NCI-H2196 treated with DMSO at 0.1 percent for 48 hours (cell line): Measurements from ENCODE around the gene MYOF.
"Not testable (repeated sequence)": the region's sequence is repeated elsewhere in the genome, so short reads cannot be mapped to it uniquely, and the experiment has no call there.

ENCODE experiments used
- DNase-seq: peaks from one replicate; lab custom pipeline; 2025; ENCODE audit not compliant: unreplicated experiment; lab: John Stamatoyannopoulos, UW

The MYOF gene

DNA sequence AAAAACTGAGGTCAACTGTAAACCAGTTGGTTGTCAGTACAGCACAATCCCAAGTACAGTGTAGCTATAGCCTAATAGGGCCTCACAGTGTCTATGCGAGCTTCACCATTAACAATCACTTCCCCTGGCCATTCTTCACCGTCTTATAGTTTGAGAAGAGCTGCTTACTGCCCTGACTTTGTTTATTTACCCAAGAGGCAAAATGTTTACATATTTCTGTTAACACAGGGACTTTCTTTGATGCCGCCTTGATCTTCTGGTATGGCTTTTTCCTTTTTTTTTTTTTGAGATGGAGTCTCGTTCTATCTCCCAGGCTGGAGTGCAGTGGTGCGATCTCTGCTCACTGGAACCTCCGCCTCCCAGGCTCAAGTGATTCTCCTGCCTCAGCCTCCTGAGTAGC, 3.3 kb downstream of the MYOF start:
- DNase-seq = no peak

DNA sequence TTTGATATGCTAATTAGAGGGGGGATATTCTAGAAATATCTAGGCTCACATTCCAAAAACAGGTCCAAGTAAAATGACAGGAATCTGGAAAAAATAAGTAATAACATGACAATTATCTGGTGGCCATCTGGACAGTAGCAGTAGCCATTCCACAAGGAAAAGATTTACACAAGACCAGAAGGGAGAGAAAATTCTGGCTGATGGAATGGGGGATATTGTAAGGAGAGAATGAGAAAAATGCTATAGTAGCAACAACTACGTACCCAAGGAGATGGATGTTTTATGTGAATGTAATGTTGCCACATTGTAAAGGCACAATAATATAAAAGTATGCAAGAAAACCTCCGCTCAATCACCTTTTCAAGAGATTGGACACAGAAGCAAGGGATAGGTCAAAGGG, 5.4 kb downstream of the MYOF start:
- no peak for DNase-seq

DNA sequence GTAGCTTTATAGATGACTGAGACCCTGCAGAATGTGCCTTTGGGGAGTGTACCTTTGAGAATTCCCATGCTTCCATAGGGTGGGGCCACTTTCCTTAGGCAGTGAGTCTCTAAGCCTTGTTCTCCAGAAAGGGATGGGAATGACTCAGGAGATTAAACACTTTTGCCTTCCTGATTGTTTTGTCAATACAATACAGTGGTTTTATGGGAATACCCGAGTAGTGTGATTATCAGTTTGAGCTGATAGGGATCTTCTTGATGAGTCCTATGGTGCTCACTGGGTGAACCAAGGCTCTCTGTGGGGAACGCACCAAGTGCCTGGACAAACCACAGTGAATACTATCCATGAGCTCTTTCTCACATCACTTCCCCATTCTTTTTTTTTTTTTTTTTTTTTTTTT, 6.3 kb downstream of the MYOF start:
- no peak for DNase-seq

GRCh38 chr10:93475227-93475626, 6.9 kb downstream of the MYOF start:
- no peak for DNase-seq

- DNase-seq = no peak
These were observed 8.2 kb downstream of the MYOF start for GRCh38 chr10:93473804-93474472.

DNA sequence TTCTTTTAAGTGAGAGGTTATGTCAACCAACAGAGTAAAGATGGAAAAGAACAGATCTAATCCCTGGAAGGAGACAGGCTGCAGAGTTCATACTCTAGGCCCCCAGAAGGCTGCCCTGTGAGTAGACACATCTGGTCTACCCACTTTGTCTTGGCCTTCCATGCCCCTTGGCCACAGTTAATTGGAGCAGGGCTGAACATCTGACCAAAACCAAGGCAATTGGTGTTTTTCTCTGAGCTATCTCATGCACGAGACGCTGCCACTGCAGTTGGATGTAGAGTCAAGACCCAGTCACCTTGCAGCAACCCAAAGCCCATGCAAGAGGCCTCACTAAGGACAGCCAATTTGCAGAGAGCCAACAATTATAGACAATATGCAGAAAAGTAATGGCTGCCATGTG, 9.0 kb downstream of the MYOF start:
- DNase-seq = no peak

- DNase-seq = no peak
These were observed 11.0 kb downstream of the MYOF start for GRCh38 chr10:93471110-93471651.

DNA sequence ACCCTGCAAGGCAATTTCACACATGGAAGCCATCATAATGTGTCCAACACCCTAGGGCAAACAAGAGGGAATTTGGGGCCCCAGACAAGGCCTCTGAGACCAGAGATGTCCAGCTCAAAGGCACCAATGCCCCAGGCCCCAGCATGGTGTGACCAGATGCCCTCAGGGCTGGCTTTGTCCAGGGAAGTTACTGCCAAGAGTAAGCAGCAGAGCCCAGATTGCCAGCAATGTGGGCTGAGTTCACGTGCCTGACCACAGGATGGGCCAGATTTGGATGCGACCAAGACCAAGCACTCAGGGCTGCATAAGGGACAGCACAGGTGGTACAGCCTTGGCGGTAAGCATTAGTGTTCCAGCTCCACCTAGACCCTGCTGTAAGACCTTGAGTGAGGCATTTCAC, 12.7 kb downstream of the MYOF start:
- no peak for DNase-seq

GRCh38 chr10:93468461-93469213, 13.5 kb downstream of the MYOF start:
- DNase-seq = no peak

DNA sequence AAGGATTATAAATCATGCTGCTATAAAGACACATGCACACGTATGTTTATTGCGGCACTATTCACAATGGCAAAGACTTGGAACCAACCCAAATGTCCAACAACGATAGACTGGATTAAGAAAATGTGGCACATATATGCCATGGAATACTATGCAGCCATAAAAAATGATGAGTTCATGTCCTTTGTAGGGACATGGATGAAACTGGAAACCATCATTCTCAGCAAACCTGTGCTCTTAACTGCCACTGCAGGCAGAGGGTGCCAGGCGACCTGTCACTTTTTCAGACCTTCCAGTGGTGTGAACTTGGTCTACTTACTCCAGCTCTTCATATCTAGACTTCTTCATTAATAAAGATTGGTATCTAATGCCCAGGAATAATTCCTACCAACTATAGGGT, 14.5 kb downstream of the MYOF start:
- DNase-seq = not testable (repeated sequence)

GRCh38 chr10:93465806-93466675, 16.1 kb downstream of the MYOF start:
- peak; percentile 16 for DNase-seq

GRCh38 chr10:93464776-93465388, 17.3 kb downstream of the MYOF start:
- no peak for DNase-seq

DNA sequence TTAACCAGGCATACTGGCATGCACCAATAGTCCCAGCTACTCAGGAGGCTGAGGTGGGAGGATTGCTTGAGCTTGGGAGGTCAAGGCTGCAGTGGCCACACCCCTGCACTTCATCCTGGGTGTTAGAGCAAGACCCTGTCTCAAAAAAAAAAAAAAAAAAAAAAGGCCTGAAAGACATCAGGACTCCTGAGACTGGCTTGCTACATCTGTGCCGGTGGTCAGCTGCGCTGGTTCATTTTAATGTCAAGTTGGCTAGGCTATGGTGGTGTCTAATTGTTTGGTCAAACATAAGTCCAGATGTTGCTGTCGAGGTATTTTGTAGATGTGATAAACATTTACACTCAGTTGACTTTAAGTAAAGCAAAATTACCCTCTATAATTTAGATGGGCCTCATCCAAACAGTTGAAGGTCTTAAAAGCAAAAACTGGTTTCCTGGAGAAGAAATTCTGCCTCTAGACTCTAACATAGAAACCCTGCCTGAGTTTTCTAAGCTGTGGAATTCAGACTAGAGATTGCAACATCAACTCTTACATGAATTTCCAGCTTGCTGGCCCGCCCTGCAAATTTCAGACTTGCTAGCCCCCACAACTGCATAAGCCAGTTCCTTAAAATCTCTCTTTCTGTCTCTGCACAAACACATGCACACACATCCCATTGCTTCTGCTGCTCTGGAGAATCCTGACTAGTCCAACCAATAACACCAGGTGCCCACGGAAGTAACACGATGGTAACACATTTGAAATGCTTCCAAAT, 18.2 kb downstream of the MYOF start:
- DNase-seq = no peak

DNA sequence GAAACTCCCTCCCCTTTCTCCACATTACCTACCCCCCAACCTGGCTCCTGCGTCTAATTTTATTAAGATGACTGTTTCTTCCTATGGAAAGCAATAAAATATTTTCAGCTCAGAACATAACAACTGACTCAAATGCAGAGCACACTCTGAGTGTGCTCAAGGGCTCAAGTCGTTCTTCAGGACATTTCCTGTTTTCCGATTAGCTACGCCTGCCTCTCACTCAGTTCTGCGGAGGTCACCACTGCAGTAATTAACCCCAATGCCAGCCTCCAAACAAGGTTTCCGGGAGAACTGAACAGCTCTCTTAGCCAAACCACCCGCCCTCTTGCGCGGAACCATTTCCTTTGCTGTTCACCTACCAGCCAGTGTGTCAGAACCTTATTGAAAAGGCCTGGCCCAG, 19.3 kb downstream of the MYOF start:
- no peak for DNase-seq

- DNase-seq = no peak
These were observed 19.8 kb downstream of the MYOF start for GRCh38 chr10:93462371-93462770.

DNA sequence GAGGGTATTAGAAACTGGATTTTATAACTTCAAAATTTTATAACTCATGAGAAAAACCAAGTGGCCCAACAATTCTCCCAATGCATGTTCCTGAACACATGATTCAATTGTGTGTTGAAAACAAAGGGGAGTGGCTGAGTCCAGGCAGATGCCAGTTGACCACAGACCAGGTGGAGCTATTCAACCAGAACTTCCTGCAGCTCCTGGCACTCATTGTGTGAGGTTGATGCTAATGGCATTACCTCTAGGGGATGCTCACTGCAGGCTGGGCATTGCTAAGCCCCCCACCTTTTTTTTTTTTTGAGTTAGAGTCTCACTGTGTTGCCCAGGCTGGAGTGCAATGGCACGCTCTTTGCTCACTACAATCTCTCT, 20.3 kb downstream of the MYOF start:
- peak; percentile 62 for DNase-seq

DNA sequence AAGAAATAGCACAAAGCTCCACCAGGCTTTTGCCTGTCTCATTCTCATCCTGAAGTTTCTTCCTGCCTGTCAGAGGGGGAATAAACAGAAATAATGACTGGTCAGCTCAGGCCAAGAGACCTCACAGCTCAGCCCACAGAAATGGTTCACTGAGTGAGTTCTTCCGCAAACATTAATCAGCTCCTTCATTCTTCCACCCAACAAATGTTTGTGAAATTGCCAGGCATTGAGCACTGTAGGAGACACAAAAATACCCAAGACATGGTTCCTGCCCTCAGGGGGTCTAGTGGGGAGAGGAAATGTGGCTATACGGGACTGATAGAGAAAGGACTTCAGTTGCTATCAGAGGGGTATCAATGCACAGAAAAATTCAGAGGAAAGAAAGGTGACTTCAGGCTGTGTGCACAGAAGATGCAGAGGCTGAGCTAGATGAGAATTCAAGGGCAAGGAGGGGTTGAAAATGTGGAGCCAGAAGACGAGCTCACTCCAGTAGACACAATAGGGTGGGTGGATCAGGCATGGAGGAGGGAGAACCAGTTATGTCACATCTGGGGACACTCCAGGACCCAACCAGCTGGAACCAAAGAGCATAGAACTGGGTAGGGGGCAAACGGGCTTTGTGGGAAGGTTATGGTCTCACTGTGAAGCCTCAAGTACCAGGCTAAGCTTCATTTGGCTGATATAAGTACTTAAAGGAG, 20.9 kb downstream of the MYOF start:
- no peak for DNase-seq

GRCh38 chr10:93459466-93459865, 22.7 kb downstream of the MYOF start:
- DNase-seq = no peak

DNA sequence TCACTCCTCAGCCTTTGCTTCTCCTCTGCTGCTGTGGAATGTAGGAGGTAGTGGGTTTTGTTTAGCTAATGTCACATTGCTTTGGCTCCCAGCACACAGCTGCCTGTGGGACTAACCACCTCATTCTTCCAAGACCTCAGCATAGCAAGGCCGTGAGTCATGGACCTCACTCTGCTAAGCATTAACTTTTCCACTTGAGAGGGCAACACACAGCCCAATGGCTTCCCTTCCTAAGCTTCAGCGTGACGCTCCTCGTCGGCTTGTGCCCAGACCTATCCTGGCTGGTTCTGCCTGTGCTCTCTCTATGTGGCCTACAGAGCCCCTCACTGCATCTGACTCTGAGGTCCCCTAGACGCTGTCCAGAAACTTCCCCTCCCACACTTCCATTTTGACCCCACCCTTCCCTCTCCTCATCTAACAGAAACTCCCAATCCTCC, 23.3 kb downstream of the MYOF start:
- DNase-seq = no peak

DNA sequence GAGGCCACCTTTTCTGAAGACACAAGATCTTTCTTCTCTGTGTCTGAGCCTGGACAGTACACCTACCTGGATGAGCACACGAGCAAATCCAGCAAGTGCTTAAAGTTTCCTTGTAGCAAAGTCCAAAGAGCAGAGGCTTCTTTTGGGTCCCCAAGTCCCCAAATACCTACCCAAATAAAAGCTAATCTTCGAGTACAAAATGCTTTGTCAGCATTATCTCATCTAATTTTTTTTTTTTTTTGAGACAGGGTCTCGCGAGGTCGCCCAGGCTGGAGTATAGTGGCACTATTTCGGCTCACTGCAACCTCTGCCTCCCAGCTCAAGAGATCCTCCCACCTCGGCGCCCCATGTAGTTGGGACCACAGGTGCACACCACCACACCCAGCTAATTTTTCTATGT, 24.6 kb downstream of the MYOF start:
- DNase-seq = no peak
